Omental fat pad (tissue), 4 donors: ENCODE measurements around the gene REPS1. TPM values are rescaled to one million over a fixed set of nuclear protein-coding genes. Genes with fewer than 3 reads are reported as not detected.
"Not testable (repeated sequence)": the region's sequence is repeated elsewhere in the genome, so short reads cannot be mapped to it uniquely, and the experiment has no call there.

Experiments used
- ATAC-seq: fragments of 150-250 bp; one replicate; pipeline ENCODE4 v1.9.1; 2016; ENCODE audit warnings: mild to moderate bottlenecking, moderate library complexity; ENCODE audit not compliant: low FRiP score
- DNase-seq: peaks from one replicate; pipeline ENCODE4 v3.0.0-alpha.2; 2019; ENCODE audit warnings: low spot score
- CTCF ChIP-seq, 3 donors: fragments of 450-650 bp; IDR thresholded peaks; one replicate each; pipeline ENCODE4 v1.5.1; 2016 to 2017; ENCODE audit warnings: antibody characterized with exemption in 3 of 3, mild to moderate bottlenecking in 3 of 3, moderate library complexity in 2 of 3
- total RNA-seq, 4 donors: library from RNA; depleted of rRNA; stranded (reverse); fragments of >200 nt; gene quantifications; one replicate each; pipeline ENCODE4 v1.1.0, GENCODE V29; 2016

Gene REPS1
- total RNA-seq, 4 donors from 2014 or later: 25.2 to 46.0 (median 35.9) TPM

- DNase-seq: no peak
- no peak for TF ChIP-seq CTCF (IDR thresholded peaks at IDR 0.05)
- ATAC-seq: no peak
These were observed 39.4 kb downstream of the REPS1 start for GRCh38 chr6:138948546-138949179.

- TF ChIP-seq CTCF (IDR thresholded peaks at IDR 0.05): no peak
- ATAC-seq: no peak
- no peak for DNase-seq
These were observed 40.0 kb downstream of the REPS1 start for GRCh38 chr6:138948004-138948403.

- no peak for TF ChIP-seq CTCF (IDR thresholded peaks at IDR 0.05)
- DNase-seq: no peak
- ATAC-seq: no peak
These were observed 42.7 kb downstream of the REPS1 start for GRCh38 chr6:138945354-138945753.

GRCh38 chr6:138944412-138944811 lies 43.6 kb downstream of the REPS1 start:
- DNase-seq: no peak
- ATAC-seq: no peak
- TF ChIP-seq CTCF (IDR thresholded peaks at IDR 0.05): no peak

GRCh38 chr6:138943089-138943625 lies 44.9 kb downstream of the REPS1 start:
- ATAC-seq (no peak), DNase-seq (no peak)
- TF ChIP-seq CTCF (IDR thresholded peaks at IDR 0.05): no peak

GRCh38 chr6:138936873-138937272 lies 51.2 kb downstream of the REPS1 start:
- not testable (repeated sequence) for ATAC-seq, DNase-seq

GRCh38 chr6:138931660-138932059 lies 56.4 kb downstream of the REPS1 start:
- no peak for TF ChIP-seq CTCF (IDR thresholded peaks at IDR 0.05)
- DNase-seq (no peak), ATAC-seq (no peak)
